ENCODE results near the gene OGFOD1. TPM values are rescaled to one million over a fixed set of nuclear protein-coding genes. Genes with fewer than 3 reads are reported as not detected.

OGFOD1 gene
- total and polyA plus RNA-seq, 9 of the 15 experiments (the other 6 are each of a cell fraction or from before 2014, with no cell fraction given): 60.4 to 134 (median 85.8) TPM

GRCh38 chr16:56414366-56414765 is 37.0 kb upstream of the OGFOD1 start:
- Histone ChIP-seq H3K9me3 (replicated peaks; ENCODE audit: control insufficient read depth, insufficient read depth, low read depth, low read length) (no peaks in the 10 kb centered on the region), H2AFZ (ENCODE audit: low read depth, low read length) (no peak overlapping the region), H3K27me3 (ENCODE audit: control insufficient read depth in 2 of 2, insufficient read depth in 2 of 2, low read length in 2 of 2) (no peaks in the 10 kb centered on the region), H3K9me1 (ENCODE audit: control insufficient read depth, insufficient read depth, low read length) (no peaks in the 10 kb centered on the region), H3K79me2 (ENCODE audit: control insufficient read depth, insufficient read depth, low read length) (peaks cover 71% of the 10 kb centered on the region), H3K27ac (ENCODE audit: extremely low read depth, low read depth, low read length) (peak overlapping the region; percentile 75), H3K4me1 (replicated peaks in 1 of 2; ENCODE audit: control insufficient read depth in 2 of 2, insufficient read depth in 2 of 2, low read length in 2 of 2) (peaks cover 0 to 21% of the 10 kb centered on the region in 2 experiments; a peak in 4 of 5 replicates), H3K4me3 (peak overlapping the region; percentile 9; the same call in 1 of the 2 replicates), H3K9ac (ENCODE audit: insufficient read depth in 1 of 2, low read depth in 2 of 2, low read length in 2 of 2) (peak overlapping the region in 1 of 2 experiments; percentile 58; a peak in 1 of 4 replicates), H3K36me3 (ENCODE audit: control insufficient read depth, insufficient read depth, low read length) (peaks cover 48% of the 10 kb centered on the region), H3K4me2 (ENCODE audit: insufficient read depth, low read length) (peak overlapping the region; percentile 72), H4K20me1 (replicated peaks; ENCODE audit: control insufficient read depth, insufficient read depth, low read length) (peaks cover 8% of the 10 kb centered on the region)
- ATAC-seq: peak; percentile 83
- 0% methylated on average over 4 of the region's 5 CpGs for WGBS (ENCODE audit: insufficient coverage, low coverage, missing lambda C conversion rate)
- peak; percentile 93 for FAIRE-seq
- POLR2A ChIA-PET: interaction anchor here (0.9 to 2.3 kb wide), 3 partner anchors 9 to 52 kb away, joined by 3 to 5 read pairs (median 3); no protein-coding TSS in a partner anchor
- in situ Hi-C loops (cut with MboI): no loop called here
- CTCF ChIA-PET (ENCODE audit: low intra/inter-chr PET ratio): no interaction called here
- no TSS peak for BruUV-seq (replicated peaks)
- peak in 2 of 4 experiments; percentile 68 to 83 for DNase-seq (ENCODE audit: extremely low read depth in 1 of 4, low spot score in 3 of 4)
- intact Hi-C loops (cut with micrococcal nuclease): no loop called here
- TF ChIP-seq PTTG1 (tag; IDR thresholded peaks at IDR 0.05; ENCODE audit: low read depth) (no peak), SRSF7 (optimal IDR thresholded peaks at IDR 0.05; ENCODE audit: low read depth, low read length) (no peak), MED1 (CRISPR knock-in tag; IDR thresholded peaks at IDR 0.05; ENCODE audit: borderline replicate concordance) (no peak), KDM4B (IDR thresholded peaks at IDR 0.05; ENCODE audit: borderline replicate concordance in 2 of 2, low read depth in 1 of 2) (no peak), POLR2AphosphoS5 (IDR thresholded peaks at IDR 0.05; ENCODE audit: control insufficient read depth, insufficient read depth, low read depth, low read length) (peak; percentile 48; the same call in 1 of the 2 replicates), SMC3 (conservative IDR thresholded peaks at IDR 0.05; ENCODE audit: insufficient read depth, low read depth, low read length) (no peak), FOXK1 (CRISPR knock-in tag; IDR thresholded peaks at IDR 0.05; ENCODE audit: borderline replicate concordance) (no peak), U2AF1 (optimal IDR thresholded peaks at IDR 0.05; ENCODE audit: low read depth, low read length) (no peak), E2F3 (CRISPR knock-in tag; IDR thresholded peaks at IDR 0.05) (no peak), PHF21A (IDR thresholded peaks at IDR 0.05; ENCODE audit: borderline replicate concordance, low read depth) (no peak), HDAC1 (IDR thresholded peaks at IDR 0.05) (peak in 1 of 2 experiments; percentile 76; a peak in 2 of 4 replicates), NFXL1 (CRISPR knock-in tag; IDR thresholded peaks at IDR 0.05) (no peak), FOXM1 (IDR thresholded peaks at IDR 0.05; ENCODE audit: low read depth) (peak; percentile 31; the same call in 1 of the 2 replicates), FOXM1 (CRISPR knock-in tag; IDR thresholded peaks at IDR 0.05; ENCODE audit: low read depth) (no peak), CBX5 (IDR thresholded peaks at IDR 0.05; ENCODE audit: borderline replicate concordance, low read depth) (no peak), CC2D1A (IDR thresholded peaks at IDR 0.05) (peak; percentile 64; the same call in 1 of the 2 replicates), TBP (optimal IDR thresholded peaks at IDR 0.05; ENCODE audit: low read depth, low read length) (no peak), EGR1 (conservative IDR thresholded peaks at IDR 0.05) (peak; percentile 91), YY1 (IDR thresholded peaks at IDR 0.05; ENCODE audit: borderline replicate concordance in 1 of 3, control insufficient read depth in 1 of 3, extremely low read depth in 1 of 3, insufficient read depth in 3 of 3, insufficient read length in 1 of 3, insufficient replicate concordance in 2 of 3, low read depth in 1 of 3, low read length in 2 of 3) (no peak), NRF1 (conservative IDR thresholded peaks at IDR 0.05 in 1 of 2, IDR thresholded peaks at IDR 0.05 in 1 of 2) (peak; percentile 69 to 71), HOXB6 (CRISPR knock-in tag; IDR thresholded peaks at IDR 0.05; ENCODE audit: borderline replicate concordance) (no peak), POLR3A (IDR thresholded peaks at IDR 0.05; ENCODE audit: borderline replicate concordance, extremely low read depth, insufficient read depth, insufficient read length) (no peak), PML (IDR thresholded peaks at IDR 0.05; ENCODE audit: low read length) (0 out of 2 replicates have a peak, but pooled peaks have one; percentile 37), ZEB2 (IDR thresholded peaks at IDR 0.05) (no peak; the same call in 1 of the 2 replicates), HDAC3 (IDR thresholded peaks at IDR 0.05; ENCODE audit: borderline replicate concordance, partially characterized antibody) (peak; percentile 30), HDAC2 (IDR thresholded peaks at IDR 0.05) (peak; percentile 74)
